ENCODE data around the gene C1GALT1. TPM values are rescaled to one million over a fixed set of nuclear protein-coding genes. Genes with fewer than 3 reads are reported as not detected.

C1GALT1 gene
- total RNA-seq, 1 donor, result 137 TPM

DNA sequence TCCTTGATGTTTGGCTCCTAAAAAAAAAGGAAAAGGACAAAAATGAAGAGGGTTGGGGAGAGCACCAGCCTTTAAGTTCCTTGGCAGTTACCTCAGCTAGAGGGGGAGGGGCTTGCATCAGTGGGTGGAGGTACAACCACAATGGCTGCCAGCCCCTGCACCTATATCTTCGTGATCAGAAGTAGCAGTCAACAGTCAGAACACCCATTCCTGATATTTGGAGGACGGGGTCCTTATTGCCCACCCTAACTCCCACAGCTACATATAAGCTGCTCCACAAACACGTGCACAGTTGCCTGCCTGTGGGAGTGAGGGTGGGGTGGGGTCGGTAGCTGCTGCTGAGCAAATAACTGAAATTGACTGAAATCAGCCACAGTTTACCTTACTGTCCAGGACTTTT lies 26.2 kb downstream of the C1GALT1 start:
- Histone ChIP-seq H3K4me1 (ENCODE audit: insufficient read depth, low read length) (peaks cover 6% of the 10 kb centered on the region), H3K27me3 (ENCODE audit: insufficient read depth, low read length) (no peaks in the 10 kb centered on the region), H3K27ac (ENCODE audit: low read depth, low read length) (no peak overlapping the region), H3K9me3 (ENCODE audit: low read depth, low read length) (no peaks in the 10 kb centered on the region), H3K36me3 (ENCODE audit: insufficient read depth, low read length) (peaks cover 6% of the 10 kb centered on the region), H3K4me3 (ENCODE audit: insufficient read depth, low read length) (no peak overlapping the region), H3K4me2 (ENCODE audit: insufficient read depth, low read length) (no peak overlapping the region), H4K20me1 (ENCODE audit: insufficient read depth, low read length) (peaks cover 62% of the 10 kb centered on the region), H2AFZ (ENCODE audit: low read length) (no peak overlapping the region), H3K79me2 (ENCODE audit: insufficient read depth, low read length) (peaks cover 100% of the 10 kb centered on the region)
- no peak for DNase-seq (ENCODE audit: insufficient read length, low spot score, missing footprints)
- TF ChIP-seq, protein P1, sequence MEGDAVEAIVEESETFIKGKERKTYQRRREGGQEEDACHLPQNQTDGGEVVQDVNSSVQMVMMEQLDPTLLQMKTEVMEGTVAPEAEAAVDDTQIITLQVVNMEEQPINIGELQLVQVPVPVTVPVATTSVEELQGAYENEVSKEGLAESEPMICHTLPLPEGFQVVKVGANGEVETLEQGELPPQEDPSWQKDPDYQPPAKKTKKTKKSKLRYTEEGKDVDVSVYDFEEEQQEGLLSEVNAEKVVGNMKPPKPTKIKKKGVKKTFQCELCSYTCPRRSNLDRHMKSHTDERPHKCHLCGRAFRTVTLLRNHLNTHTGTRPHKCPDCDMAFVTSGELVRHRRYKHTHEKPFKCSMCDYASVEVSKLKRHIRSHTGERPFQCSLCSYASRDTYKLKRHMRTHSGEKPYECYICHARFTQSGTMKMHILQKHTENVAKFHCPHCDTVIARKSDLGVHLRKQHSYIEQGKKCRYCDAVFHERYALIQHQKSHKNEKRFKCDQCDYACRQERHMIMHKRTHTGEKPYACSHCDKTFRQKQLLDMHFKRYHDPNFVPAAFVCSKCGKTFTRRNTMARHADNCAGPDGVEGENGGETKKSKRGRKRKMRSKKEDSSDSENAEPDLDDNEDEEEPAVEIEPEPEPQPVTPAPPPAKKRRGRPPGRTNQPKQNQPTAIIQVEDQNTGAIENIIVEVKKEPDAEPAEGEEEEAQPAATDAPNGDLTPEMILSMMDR (IDR thresholded peaks at IDR 0.05; ENCODE audit: extremely low read depth, low read depth, low read length), result no peak

DNA sequence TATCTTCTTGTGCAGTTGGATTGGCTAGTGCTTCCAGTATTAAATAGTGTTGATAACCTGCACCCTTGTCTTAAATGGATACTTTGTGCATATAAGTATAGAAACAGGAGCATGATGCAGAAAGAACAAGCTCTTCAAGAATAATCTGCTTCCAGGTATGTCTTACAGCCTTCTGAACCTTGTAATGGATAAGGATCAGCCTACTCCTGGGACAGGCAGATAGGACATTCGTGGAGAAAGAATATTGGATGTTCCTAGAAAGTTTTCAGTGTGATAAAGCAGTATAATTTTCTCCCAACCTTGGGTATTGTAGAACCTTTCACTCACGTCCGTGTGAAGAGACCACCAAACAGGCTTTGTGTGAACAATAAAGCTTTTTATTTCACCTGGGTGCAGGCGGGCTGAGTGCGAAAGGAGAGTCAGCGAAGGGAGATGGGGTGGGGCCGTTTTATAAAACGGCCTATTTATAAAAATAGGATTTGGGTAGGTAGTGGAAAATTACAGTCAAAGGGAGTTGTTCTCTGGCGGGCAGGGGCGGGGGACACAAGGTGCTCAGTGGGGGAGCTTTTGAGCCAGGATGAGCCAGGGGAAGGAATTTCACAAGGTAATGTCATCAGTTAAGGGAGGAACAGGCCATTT lies 27.2 kb downstream of the C1GALT1 start:
- H3K27ac ChIP-seq (ENCODE audit: low read depth, low read length), result no peak overlapping the region
- peaks cover 9% of the 10 kb centered on the region for H3K36me3 ChIP-seq (ENCODE audit: insufficient read depth, low read length)
- TF ChIP-seq, protein P1 (IDR thresholded peaks at IDR 0.05; ENCODE audit: extremely low read depth, low read depth, low read length), result no peak
- no peak overlapping the region for H2AFZ ChIP-seq (ENCODE audit: low read length)
- H3K79me2 ChIP-seq (ENCODE audit: insufficient read depth, low read length), result peaks cover 100% of the 10 kb centered on the region
- H3K4me1 ChIP-seq (ENCODE audit: insufficient read depth, low read length), result peaks cover 6% of the 10 kb centered on the region
- H3K4me2 ChIP-seq (ENCODE audit: insufficient read depth, low read length), result no peak overlapping the region
- no peaks in the 10 kb centered on the region for H3K27me3 ChIP-seq (ENCODE audit: insufficient read depth, low read length)
- H3K4me3 ChIP-seq (ENCODE audit: insufficient read depth, low read length), result no peak overlapping the region
- peaks cover 59% of the 10 kb centered on the region for H4K20me1 ChIP-seq (ENCODE audit: insufficient read depth, low read length)
- no peaks in the 10 kb centered on the region for H3K9me3 ChIP-seq (ENCODE audit: low read depth, low read length)
- peak; percentile 2 for DNase-seq (ENCODE audit: insufficient read length, low spot score, missing footprints)

DNA sequence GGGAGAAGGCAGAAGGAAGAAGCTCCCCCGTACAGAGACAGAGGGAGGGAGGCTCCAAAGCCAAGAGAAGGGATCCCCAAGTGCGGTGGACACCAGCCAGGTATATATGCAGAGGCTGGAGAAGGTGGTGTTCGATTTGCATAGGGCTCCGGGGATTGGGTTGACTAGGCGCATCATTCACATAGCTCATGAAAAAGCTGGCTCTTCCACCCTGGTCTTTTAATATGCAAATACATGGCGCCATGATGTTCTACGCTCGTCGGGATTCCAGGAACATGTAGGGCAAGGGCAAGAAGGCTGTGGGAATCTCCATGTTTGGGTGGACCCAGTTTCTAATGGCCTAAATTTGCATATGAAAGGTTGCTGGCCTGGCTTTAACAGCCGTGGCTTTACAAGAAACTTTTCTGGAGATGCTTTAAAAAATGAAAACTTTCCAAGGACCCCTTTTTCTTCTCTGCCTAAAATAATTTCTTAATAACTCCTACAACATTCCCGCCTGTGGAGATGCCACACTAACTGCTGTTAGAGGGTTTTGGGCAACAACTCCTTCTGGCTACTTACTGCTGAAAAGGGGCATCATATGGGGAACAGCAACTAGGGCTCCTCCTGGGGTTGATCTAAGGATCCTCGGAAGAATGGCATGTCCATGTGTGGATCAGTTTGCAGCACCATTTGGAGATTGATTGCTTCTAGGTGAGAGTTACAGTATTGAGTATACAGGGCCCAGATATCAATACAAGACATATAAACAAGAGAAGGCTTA lies 28.3 kb downstream of the C1GALT1 start:
- Histone ChIP-seq H3K36me3 (ENCODE audit: insufficient read depth, low read length) (peaks cover 20% of the 10 kb centered on the region), H3K4me3 (ENCODE audit: insufficient read depth, low read length) (no peak overlapping the region), H3K27ac (ENCODE audit: low read depth, low read length) (no peak overlapping the region), H4K20me1 (ENCODE audit: insufficient read depth, low read length) (peaks cover 52% of the 10 kb centered on the region), H3K4me2 (ENCODE audit: insufficient read depth, low read length) (no peak overlapping the region), H2AFZ (ENCODE audit: low read length) (no peak overlapping the region), H3K79me2 (ENCODE audit: insufficient read depth, low read length) (peaks cover 100% of the 10 kb centered on the region), H3K9me3 (ENCODE audit: low read depth, low read length) (no peaks in the 10 kb centered on the region), H3K27me3 (ENCODE audit: insufficient read depth, low read length) (no peaks in the 10 kb centered on the region), H3K4me1 (ENCODE audit: insufficient read depth, low read length) (peaks cover 6% of the 10 kb centered on the region)
- DNase-seq (ENCODE audit: insufficient read length, low spot score, missing footprints), result no peak
- TF ChIP-seq, protein P1 (IDR thresholded peaks at IDR 0.05; ENCODE audit: extremely low read depth, low read depth, low read length), result no peak

DNA sequence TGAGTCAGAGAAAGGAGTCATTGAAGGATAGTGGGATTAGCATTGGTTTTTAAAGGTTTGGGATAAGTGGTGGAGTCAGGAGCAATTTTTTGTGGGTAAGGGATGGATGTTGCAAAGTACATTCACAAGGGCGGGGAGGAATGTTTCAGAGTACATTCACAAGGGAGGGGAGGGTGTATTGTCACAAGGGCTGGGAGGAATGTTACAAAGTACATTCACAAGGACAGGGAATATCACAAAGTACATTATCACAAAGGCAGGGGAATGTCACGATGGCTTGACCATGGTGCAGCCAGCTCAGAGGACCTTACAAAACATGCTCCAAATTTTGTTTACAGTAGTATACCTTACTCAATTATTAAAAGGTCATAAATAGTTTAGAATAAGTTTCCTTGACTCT lies 30.3 kb downstream of the C1GALT1 start:
- peak; percentile 50 for DNase-seq (ENCODE audit: insufficient read length, low spot score, missing footprints)
- no peak overlapping the region for H3K4me3 ChIP-seq (ENCODE audit: insufficient read depth, low read length)
- H2AFZ ChIP-seq (ENCODE audit: low read length), result no peak overlapping the region
- no peak overlapping the region for H3K27ac ChIP-seq (ENCODE audit: low read depth, low read length)
- no peak overlapping the region for H3K4me2 ChIP-seq (ENCODE audit: insufficient read depth, low read length)
- peaks cover 55% of the 10 kb centered on the region for H4K20me1 ChIP-seq (ENCODE audit: insufficient read depth, low read length)
- TF ChIP-seq, protein P1 (IDR thresholded peaks at IDR 0.05; ENCODE audit: extremely low read depth, low read depth, low read length), result no peak
- peaks cover 3% of the 10 kb centered on the region for H3K4me1 ChIP-seq (ENCODE audit: insufficient read depth, low read length)
- H3K9me3 ChIP-seq (ENCODE audit: low read depth, low read length), result no peaks in the 10 kb centered on the region
- H3K27me3 ChIP-seq (ENCODE audit: insufficient read depth, low read length), result no peaks in the 10 kb centered on the region
- peaks cover 40% of the 10 kb centered on the region for H3K36me3 ChIP-seq (ENCODE audit: insufficient read depth, low read length)
- H3K79me2 ChIP-seq (ENCODE audit: insufficient read depth, low read length), result peaks cover 100% of the 10 kb centered on the region
